K562 (cell line): ENCODE measurements around the gene ZNF43. TPM values are rescaled to one million over a fixed set of nuclear protein-coding genes. Genes with fewer than 3 reads are reported as not detected.

Experiments used
- ASH1L ChIP-seq: fragments of 450-650 bp; IDR thresholded peaks from 2 replicates; pipeline ENCODE4 v1.6.1; 2018; ENCODE audit warnings: borderline replicate concordance, mild to moderate bottlenecking, low read depth; ENCODE audit not compliant: partially characterized antibody
- CXXC5 ChIP-seq: fragments of 250-450 bp; sonication (Bioruptor Pico); IDR thresholded peaks from 2 replicates; pipeline ENCODE4 v1.8.0; 2022; ENCODE audit warnings: inconsistent platforms, mild to moderate bottlenecking, moderate library complexity
- ELF4 ChIP-seq: fragments of 450-650 bp; formaldehyde crosslinking; IDR thresholded peaks from 2 replicates; pipeline ENCODE4 v1.4.0; 2022; ENCODE audit warnings: missing genetic modification characterization
- EP400 ChIP-seq: fragments of 450-650 bp; IDR thresholded peaks from 2 replicates; pipeline ENCODE4 v1.6.1; 2017; ENCODE audit warnings: antibody characterized with exemption, mild to moderate bottlenecking, moderate library complexity
- GABPA ChIP-seq: fragments of 200-800 bp; sonication (Bioruptor generic); conservative IDR thresholded peaks from 2 replicates; pipeline ENCODE4 v1.6.1; 2016; ENCODE audit warnings: low read depth, missing genetic modification characterization, missing compliant biosample characterization
- KLF13 ChIP-seq: fragments of 450-650 bp; IDR thresholded peaks from 2 replicates; pipeline ENCODE4 v1.6.1; 2016; ENCODE audit warnings: missing genetic modification characterization, low read depth, mild to moderate bottlenecking, missing compliant biosample characterization, moderate library complexity, borderline replicate concordance
- PHF20 ChIP-seq: fragments of 450-650 bp; IDR thresholded peaks from 2 replicates; pipeline ENCODE4 v1.6.1; 2018; ENCODE audit not compliant: partially characterized antibody
- POLR2A ChIP-seq: fragments of 450-650 bp; conservative IDR thresholded peaks from 2 replicates; pipeline ENCODE4 v1.6.1; 2016
- RBM25 ChIP-seq: fragments of 200-400 bp; formaldehyde crosslinking; IDR thresholded peaks from 2 replicates; pipeline ENCODE4 v1.6.1; 2018; ENCODE audit warnings: low read length, low read depth, moderate library complexity; ENCODE audit not compliant: severe bottlenecking
- SIN3A ChIP-seq, 2 experiments: fragments of 150-350 bp in 1 of 2; IDR thresholded peaks; 2 replicates each; pipeline ENCODE4 v1.6.1; 2011 to 2016; ENCODE audit warnings: borderline replicate concordance in 2 of 2, low read depth in 2 of 2, low read length in 2 of 2, mild to moderate bottlenecking in 2 of 2, moderate library complexity in 2 of 2; ENCODE audit not compliant: control insufficient read depth in 1 of 2
- SPI1 ChIP-seq: IDR thresholded peaks from 2 replicates; pipeline ENCODE4 v1.6.1; 2011; ENCODE audit warnings: low read depth, low read length, control low read depth, borderline replicate concordance
- TBP ChIP-seq: optimal IDR thresholded peaks from 2 replicates; pipeline ENCODE3; 2011; ENCODE audit warnings: low read depth, low read length, improper control_type of control experiment
- ZNF140 ChIP-seq: fragments of 250-450 bp; sonication (Bioruptor Pico); IDR thresholded peaks from 2 replicates; pipeline ENCODE4 v1.8.0; 2021; ENCODE audit warnings: moderate library complexity, mild to moderate bottlenecking, inconsistent platforms
- ZNF551 ChIP-seq: fragments of 250-450 bp; sonication (Bioruptor Pico); IDR thresholded peaks from 2 replicates; pipeline ENCODE4 v1.5.0; 2021; ENCODE audit warnings: mild to moderate bottlenecking, moderate library complexity
- polyA plus RNA-seq, 8 experiments: library from polyadenylated mRNA; depleted of rRNA in 4 of 8; stranded (reverse) in 5 of 8; unstranded in 3 of 8; fragments of >200 nt; fragmentation: Nextera tagmentation in 2 of 8; fragmentation: Illumina TruSeq in 1 of 8; extraction: Ambion mirVana in 2 of 8; extraction: Trizol in 1 of 8; gene quantifications; 2 replicates each; pipeline versions ENCODE4 v1.2.1 to v1.2.3, GENCODE V29; 2011 to 2014; ENCODE audit warnings: inconsistent platforms in 1 of 8, missing spikeins in 1 of 8
- total RNA-seq, 7 experiments: library from RNA; depleted of rRNA in 6 of 7; stranded (reverse); fragments of >200 nt in 6 of 7; fragmentation: Illumina TruSeq in 2 of 7; extraction: Trizol in 2 of 7; gene quantifications; 2 replicates each; pipeline versions ENCODE4 v1.2.1 to v1.2.3, GENCODE V29; 2011 to 2021; ENCODE audit warnings: low replicate concordance in 1 of 7
- TF ChIP-seq, protein P1 (sequence below), 2 experiments: fragments of 450-650 bp in 1 of 2; sonication (generic) in 1 of 2; formaldehyde crosslinking in 1 of 2; IDR thresholded peaks; 2 replicates each; pipeline versions ENCODE4 v1.7.1 to v1.9.0; 2016 to 2022; ENCODE audit warnings: inconsistent platforms in 1 of 2, mild to moderate bottlenecking in 1 of 2, missing genetic modification reagents in 1 of 2
- TF ChIP-seq, protein P2 (sequence below): fragments of 150-350 bp; conservative IDR thresholded peaks from 2 replicates; pipeline ENCODE4 v1.6.1; 2014; ENCODE audit warnings: low read length

ZNF43 gene
- total and polyA plus RNA-seq, 9 of the 15 experiments (the other 6 are each of a cell fraction or from before 2014, with no cell fraction given) = 3.6 to 18.6 (median 9.2) TPM

DNA sequence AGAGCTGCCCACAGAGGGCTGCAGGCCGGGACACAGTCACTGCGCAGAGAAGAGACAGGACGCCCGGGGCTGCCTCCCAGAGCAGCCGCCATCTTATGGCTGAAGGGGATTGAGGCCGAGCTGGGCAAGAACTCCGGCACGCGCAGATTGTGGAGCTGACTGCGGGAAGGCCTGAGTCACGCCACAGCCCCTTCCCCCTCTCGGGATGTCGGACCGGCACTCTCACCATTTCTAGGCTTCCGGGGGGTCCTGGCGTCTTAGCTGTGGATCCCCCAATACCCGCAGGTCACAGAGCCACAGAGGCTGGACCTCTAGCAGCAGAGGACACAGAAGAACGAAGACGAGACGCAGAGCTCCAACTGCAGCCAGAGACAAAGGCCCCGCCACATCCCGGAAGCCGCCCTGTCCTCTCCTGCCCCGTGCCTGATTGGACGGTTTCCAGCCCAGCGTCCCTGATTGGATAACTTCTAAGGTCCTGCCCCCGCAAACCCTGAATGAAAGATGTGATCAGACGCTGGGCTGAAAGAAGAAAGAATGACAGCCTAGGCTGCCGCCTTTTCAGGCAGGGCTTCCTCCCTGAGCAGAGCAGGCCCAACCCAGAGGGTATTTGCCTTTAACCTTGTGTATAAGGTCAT lies at the start of gene ZNF43 (continued):
- TF ChIP-seq, protein P1, sequence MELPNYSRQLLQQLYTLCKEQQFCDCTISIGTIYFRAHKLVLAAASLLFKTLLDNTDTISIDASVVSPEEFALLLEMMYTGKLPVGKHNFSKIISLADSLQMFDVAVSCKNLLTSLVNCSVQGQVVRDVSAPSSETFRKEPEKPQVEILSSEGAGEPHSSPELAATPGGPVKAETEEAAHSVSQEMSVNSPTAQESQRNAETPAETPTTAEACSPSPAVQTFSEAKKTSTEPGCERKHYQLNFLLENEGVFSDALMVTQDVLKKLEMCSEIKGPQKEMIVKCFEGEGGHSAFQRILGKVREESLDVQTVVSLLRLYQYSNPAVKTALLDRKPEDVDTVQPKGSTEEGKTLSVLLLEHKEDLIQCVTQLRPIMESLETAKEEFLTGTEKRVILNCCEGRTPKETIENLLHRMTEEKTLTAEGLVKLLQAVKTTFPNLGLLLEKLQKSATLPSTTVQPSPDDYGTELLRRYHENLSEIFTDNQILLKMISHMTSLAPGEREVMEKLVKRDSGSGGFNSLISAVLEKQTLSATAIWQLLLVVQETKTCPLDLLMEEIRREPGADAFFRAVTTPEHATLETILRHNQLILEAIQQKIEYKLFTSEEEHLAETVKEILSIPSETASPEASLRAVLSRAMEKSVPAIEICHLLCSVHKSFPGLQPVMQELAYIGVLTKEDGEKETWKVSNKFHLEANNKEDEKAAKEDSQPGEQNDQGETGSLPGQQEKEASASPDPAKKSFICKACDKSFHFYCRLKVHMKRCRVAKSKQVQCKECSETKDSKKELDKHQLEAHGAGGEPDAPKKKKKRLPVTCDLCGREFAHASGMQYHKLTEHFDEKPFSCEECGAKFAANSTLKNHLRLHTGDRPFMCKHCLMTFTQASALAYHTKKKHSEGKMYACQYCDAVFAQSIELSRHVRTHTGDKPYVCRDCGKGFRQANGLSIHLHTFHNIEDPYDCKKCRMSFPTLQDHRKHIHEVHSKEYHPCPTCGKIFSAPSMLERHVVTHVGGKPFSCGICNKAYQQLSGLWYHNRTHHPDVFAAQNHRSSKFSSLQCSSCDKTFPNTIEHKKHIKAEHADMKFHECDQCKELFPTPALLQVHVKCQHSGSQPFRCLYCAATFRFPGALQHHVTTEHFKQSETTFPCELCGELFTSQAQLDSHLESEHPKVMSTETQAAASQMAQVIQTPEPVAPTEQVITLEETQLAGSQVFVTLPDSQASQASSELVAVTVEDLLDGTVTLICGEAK (IDR thresholded peaks at IDR 0.05) = peak; percentile 68; the same call in 1 of the 2 replicates
- TF ChIP-seq, protein P1 (CRISPR knock-in tag; IDR thresholded peaks at IDR 0.05) = no peak
- TF ChIP-seq ZNF140 (CRISPR knock-in tag) (no peak), PHF20 (peak; percentile 17), RBM25 (peak; percentile 62), ZNF551 (no peak), SPI1 (peak; percentile 25; the same call in 1 of the 2 replicates), CXXC5 (CRISPR knock-in tag) (peak; percentile 43), POLR2A (peak; percentile 89), KLF13 (tag) (no peak), EP400 (peak; percentile 75), ASH1L (peak; percentile 78), GABPA (tag) (peak; percentile 74), TBP (peak; percentile 77), ELF4 (CRISPR knock-in tag) (peak; percentile 59; the same call in 1 of the 2 replicates), SIN3A (IDR thresholded peaks at IDR 0.05; ENCODE audit: borderline replicate concordance in 2 of 2, control insufficient read depth in 1 of 2, low read depth in 2 of 2, low read length in 2 of 2) (no peak)
- TF ChIP-seq, protein P2, sequence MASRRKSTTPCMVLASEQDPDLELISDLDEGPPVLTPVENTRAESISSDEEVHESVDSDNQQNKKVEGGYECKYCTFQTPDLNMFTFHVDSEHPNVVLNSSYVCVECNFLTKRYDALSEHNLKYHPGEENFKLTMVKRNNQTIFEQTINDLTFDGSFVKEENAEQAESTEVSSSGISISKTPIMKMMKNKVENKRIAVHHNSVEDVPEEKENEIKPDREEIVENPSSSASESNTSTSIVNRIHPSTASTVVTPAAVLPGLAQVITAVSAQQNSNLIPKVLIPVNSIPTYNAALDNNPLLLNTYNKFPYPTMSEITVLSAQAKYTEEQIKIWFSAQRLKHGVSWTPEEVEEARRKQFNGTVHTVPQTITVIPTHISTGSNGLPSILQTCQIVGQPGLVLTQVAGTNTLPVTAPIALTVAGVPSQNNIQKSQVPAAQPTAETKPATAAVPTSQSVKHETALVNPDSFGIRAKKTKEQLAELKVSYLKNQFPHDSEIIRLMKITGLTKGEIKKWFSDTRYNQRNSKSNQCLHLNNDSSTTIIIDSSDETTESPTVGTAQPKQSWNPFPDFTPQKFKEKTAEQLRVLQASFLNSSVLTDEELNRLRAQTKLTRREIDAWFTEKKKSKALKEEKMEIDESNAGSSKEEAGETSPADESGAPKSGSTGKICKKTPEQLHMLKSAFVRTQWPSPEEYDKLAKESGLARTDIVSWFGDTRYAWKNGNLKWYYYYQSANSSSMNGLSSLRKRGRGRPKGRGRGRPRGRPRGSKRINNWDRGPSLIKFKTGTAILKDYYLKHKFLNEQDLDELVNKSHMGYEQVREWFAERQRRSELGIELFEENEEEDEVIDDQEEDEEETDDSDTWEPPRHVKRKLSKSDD = no peak
